Body of pancreas (tissue), 4 donors: ENCODE measurements around the gene FIG4.

ENCODE experiments used
- POLR2A ChIP-seq, 3 donors: fragments of 450-650 bp; IDR thresholded peaks; one replicate each; pipeline ENCODE4 v1.6.1; 2016; ENCODE audit warnings: antibody characterized with exemption in 3 of 3, mild to moderate bottlenecking in 2 of 3
- TF ChIP-seq, protein P1 (sequence below), 7 experiments: fragments of 450-650 bp in 4 of 7; fragments of 200-600 bp in 3 of 7; sonication (generic) in 3 of 7; IDR thresholded peaks; one replicate each; pipeline ENCODE4 v1.5.1; 2016 to 2019; ENCODE audit warnings: antibody characterized with exemption in 7 of 7

DNA sequence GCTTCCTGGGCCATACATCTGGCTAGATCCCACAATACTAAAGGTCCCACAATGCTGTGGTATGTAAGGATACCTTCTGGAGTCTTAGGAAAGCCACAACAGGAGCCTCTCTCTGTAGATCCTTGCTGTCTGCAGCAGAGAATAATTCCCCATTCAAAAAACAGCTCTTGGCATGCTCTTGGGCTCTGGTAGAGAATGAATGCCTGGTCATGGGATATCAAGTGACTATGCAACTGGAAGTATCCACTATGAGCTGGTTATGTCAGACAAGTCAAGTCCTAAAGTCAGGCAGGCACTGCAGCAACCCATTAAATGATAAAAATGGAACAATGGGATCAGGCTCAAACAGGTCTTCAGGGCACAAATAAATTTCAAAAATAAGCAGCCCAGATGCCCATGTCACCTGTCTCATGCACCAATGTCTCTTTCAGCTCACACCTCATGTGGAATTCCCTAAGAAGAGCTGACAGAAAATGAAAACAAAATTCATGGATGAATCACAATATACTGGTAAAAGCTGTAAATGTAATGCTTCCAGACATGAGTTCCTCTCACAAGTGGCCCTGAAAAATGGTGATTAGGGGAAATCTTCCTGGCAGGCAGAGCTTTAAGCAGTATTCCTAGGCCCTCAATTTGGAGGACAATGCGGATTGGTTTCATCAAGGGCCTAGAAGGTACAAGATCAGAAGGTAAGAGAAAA lies 4.4 kb upstream of the FIG4 start:
- TF ChIP-seq, protein P1, sequence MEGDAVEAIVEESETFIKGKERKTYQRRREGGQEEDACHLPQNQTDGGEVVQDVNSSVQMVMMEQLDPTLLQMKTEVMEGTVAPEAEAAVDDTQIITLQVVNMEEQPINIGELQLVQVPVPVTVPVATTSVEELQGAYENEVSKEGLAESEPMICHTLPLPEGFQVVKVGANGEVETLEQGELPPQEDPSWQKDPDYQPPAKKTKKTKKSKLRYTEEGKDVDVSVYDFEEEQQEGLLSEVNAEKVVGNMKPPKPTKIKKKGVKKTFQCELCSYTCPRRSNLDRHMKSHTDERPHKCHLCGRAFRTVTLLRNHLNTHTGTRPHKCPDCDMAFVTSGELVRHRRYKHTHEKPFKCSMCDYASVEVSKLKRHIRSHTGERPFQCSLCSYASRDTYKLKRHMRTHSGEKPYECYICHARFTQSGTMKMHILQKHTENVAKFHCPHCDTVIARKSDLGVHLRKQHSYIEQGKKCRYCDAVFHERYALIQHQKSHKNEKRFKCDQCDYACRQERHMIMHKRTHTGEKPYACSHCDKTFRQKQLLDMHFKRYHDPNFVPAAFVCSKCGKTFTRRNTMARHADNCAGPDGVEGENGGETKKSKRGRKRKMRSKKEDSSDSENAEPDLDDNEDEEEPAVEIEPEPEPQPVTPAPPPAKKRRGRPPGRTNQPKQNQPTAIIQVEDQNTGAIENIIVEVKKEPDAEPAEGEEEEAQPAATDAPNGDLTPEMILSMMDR (IDR thresholded peaks at IDR 0.05) = no peak
- no peak for TF ChIP-seq POLR2A (IDR thresholded peaks at IDR 0.05)
